GM12872 (cell line): ENCODE data around the gene TMEM231.

Experiments used
- TF ChIP-seq, protein P1 (sequence below): IDR thresholded peaks from 3 replicates; pipeline ENCODE4 v1.5.1; 2011; ENCODE audit warnings: low read depth, mild to moderate bottlenecking, low read length, moderate library complexity; ENCODE audit not compliant: insufficient read depth

Gene TMEM231

DNA sequence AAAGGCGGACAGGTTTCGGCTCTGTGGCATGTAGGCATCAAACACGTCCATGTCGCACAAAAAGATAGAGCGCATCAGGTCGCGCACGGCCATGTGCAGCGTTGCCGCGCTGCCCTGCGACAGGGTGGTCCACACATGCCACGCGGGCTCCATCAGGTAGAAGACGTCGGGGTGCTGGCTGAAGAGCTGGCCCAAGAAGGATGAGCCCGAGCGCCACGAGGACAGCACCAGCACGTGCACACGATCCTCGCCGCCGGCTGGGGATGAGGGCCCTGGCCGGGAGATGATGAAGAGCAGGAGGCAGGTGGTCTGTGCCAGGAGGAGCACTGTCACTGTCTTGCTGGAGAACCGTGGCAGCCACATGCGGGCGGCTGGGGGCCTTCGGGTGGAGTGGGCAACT lies 26.1 kb downstream of the TMEM231 start:
- TF ChIP-seq, protein P1, sequence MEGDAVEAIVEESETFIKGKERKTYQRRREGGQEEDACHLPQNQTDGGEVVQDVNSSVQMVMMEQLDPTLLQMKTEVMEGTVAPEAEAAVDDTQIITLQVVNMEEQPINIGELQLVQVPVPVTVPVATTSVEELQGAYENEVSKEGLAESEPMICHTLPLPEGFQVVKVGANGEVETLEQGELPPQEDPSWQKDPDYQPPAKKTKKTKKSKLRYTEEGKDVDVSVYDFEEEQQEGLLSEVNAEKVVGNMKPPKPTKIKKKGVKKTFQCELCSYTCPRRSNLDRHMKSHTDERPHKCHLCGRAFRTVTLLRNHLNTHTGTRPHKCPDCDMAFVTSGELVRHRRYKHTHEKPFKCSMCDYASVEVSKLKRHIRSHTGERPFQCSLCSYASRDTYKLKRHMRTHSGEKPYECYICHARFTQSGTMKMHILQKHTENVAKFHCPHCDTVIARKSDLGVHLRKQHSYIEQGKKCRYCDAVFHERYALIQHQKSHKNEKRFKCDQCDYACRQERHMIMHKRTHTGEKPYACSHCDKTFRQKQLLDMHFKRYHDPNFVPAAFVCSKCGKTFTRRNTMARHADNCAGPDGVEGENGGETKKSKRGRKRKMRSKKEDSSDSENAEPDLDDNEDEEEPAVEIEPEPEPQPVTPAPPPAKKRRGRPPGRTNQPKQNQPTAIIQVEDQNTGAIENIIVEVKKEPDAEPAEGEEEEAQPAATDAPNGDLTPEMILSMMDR, result no peak

DNA sequence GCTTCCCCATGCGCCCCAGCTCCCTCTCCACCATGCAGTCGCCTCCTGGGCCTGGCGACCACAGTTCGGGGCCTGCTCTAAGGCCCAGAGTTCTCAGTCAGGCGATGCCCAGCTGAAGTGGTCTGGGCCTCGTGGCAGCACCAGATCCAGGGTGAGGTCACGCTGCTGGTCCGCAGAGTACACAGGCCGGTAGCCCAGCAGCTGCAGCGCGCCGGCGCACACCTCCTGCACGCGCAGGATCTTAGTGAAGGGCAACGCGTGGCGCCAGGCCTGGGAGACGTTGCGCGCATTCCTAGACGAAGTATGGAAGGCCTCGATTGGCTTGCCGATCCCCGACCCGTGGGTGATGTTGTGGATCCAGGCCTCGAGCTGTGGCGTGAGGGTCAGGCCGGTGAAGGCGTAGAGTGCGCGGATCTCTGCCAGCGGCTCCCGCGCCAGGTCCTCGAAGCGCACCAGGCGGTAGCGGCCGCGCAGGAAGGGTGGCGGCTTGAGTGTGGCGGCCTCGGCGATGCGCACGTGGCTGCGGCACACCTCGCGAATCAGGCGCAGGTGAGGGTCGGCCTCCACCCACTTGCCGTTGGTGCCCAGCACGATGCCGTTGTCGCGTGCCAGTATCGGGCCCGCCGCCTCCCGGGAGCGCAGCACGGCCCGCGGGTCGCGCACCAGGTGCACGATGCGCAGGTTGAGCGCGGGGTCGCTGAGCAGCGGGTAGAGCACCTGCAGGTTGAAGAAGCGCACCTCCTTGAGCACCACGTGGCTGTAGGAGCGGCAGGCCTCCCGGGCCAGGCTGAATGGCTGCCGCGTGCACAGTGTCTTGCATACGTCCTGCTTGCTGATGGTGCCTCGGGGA lies 26.8 kb downstream of the TMEM231 start:
- TF ChIP-seq, protein P1, result no peak

DNA sequence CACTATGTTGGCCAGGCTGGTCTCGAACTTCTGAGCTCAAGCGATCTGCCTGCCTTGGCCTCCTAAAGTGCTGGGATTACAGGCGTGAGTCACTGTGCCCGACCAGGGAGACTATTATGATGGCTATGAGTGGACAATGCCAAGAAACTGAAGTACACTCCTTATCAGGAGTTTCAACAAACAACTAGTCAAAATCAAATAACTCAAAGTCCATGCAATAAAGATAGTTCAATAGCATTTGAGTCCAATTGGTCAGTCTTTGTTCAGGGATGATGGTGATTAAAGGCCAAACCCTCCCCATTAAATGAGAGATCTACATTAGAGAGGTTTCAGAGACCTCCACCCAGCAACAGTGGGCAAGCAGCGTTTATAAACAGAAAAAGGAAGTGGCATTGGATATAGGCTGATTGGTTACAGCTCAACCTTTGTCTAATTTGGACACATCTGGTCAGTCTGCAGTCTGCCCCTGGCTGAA lies 28.2 kb downstream of the TMEM231 start:
- TF ChIP-seq, protein P1, result no peak

GRCh38 chr16:75526032-75526790 lies 29.8 kb downstream of the TMEM231 start:
- TF ChIP-seq, protein P1, result no peak

DNA sequence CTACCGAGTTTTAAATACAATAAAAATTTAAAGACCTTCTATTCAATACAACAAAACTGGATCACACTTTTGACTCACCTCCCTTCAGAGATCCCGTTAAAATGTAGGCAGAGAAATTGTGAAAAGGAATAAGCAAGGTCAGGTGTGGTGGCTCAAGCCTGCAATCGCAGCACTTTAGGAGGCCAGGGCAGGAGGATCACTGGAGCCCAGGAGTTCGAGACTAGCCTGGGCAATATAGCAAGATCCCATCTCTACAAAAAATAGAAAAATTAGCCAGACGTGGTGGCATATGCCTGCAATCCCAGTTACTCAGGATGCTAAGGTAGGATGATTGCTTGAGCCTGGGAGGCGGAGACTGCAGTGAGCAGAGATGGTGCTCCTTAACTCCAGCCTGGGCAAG lies 36.9 kb downstream of the TMEM231 start:
- TF ChIP-seq, protein P1, result no peak

DNA sequence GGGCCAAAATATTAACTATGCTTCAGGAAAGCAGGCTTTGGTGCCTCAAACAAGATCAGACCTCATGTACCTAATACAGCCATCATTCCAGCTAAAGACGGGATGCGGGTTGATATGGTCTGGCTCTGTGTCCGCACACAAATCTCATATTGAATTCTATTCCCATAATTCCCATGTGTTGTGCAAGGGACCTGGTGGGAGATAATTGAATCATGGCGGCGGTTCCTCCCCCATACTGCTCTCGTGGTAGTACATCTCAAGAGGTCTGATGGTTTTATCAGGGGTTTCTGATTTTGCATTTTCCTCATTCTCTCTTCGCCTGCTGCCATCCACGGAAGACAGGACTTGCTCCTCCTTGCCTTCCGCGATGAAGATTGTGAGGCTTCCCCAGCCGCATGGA lies 41.8 kb downstream of the TMEM231 start:
- TF ChIP-seq, protein P1, result no peak

DNA sequence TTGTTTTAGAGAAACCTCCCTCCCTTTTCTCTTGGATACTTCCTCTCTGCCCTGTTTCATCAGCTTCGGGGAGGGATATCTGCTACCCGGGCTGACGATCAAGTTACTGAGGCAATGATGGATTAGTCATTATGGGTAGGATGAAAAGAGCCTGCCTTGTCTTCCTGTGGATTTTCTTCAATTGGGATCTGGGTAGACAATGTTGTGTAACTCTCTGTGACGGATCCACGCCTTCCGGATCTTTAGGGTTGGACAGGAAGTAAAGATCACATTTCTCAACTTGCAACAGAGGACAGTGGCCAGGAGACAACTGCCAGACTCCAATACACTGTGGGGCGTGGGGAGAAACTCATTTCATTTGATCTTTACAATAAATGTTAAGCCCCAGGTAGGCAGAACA lies 49.5 kb downstream of the TMEM231 start:
- TF ChIP-seq, protein P1, result no peak
